Esophagus muscularis mucosa (tissue), 4 donors: ENCODE data around the gene FAM171A1.

Experiments used
- CTCF ChIP-seq, 3 experiments: fragments of 200-600 bp in 2 of 3; fragments of 450-650 bp in 1 of 3; sonication (generic) in 2 of 3; IDR thresholded peaks; one replicate each; pipeline ENCODE4 v1.5.1; 2017 to 2019; ENCODE audit warnings: antibody characterized with exemption in 3 of 3, mild to moderate bottlenecking in 2 of 3, moderate library complexity in 1 of 3
- EP300 ChIP-seq: sonication (generic); formaldehyde crosslinking; IDR thresholded peaks from one replicate; pipeline ENCODE4 v1.6.1; 2017; ENCODE audit warnings: antibody characterized with exemption
- POLR2A ChIP-seq: fragments of 450-650 bp; IDR thresholded peaks from one replicate; pipeline ENCODE4 v1.6.1; 2017; ENCODE audit warnings: antibody characterized with exemption, moderate library complexity, mild to moderate bottlenecking, low read depth
- POLR2AphosphoS5 ChIP-seq, 2 donors: sonication (generic); formaldehyde crosslinking; IDR thresholded peaks; one replicate each; pipeline ENCODE4 v1.6.1; 2017; ENCODE audit warnings: antibody characterized with exemption in 2 of 2

- TF ChIP-seq POLR2A, result no peak
- no peak for TF ChIP-seq POLR2AphosphoS5 (IDR thresholded peaks at IDR 0.05)
- no peak for TF ChIP-seq CTCF (IDR thresholded peaks at IDR 0.05)
- TF ChIP-seq EP300, result no peak
Observed at GRCh38 chr10:15220445-15220844, 150.6 kb downstream of the FAM171A1 start.
